A673 (cell line): ENCODE data around the gene BTBD18. TPM values are rescaled to one million over a fixed set of nuclear protein-coding genes. Genes with fewer than 3 reads are reported as not detected.
"Not testable (repeated sequence)": the region's sequence is repeated elsewhere in the genome, so short reads cannot be mapped to it uniquely, and the experiment has no call there.

Experiments
- BruUV-seq: library from RNA; stranded (reverse); fragments of 400-500 nt; replicated peaks from 2 replicates; lab custom pipeline; 2021; lab: Mats Ljungman, UMichigan
- CTCF ChIA-PET: fragments of 300-600 bp; sonication (Branson Sonifier 250); formaldehyde crosslinking; loops from one replicate; lab custom pipeline; 2022; ENCODE audit warnings: antibody characterized with exemption; lab: Charles Lee
- POLR2A ChIA-PET: fragments of 300-600 bp; sonication (Branson Sonifier 250); formaldehyde crosslinking; loops from one replicate; lab custom pipeline; 2022; ENCODE audit warnings: antibody characterized with exemption; ENCODE audit not compliant: low non-redundant PET; lab: Charles Lee
- DNase-seq: peaks from one replicate; pipeline ENCODE4 v3.0.0-alpha.2; 2015; ENCODE audit warnings: low spot score
- H3K27ac ChIP-seq: fragments of 200-600 bp; sonication (generic); 2 replicates; pipeline ENCODE4 v1.5.1; 2016; ENCODE audit warnings: mixed run types, low read depth, mild to moderate bottlenecking, mixed read lengths, antibody characterized with exemption, low read length; ENCODE audit not compliant: poor library complexity, severe bottlenecking
- H3K27me3 ChIP-seq: fragments of 200-600 bp; sonication (generic); replicated peaks from 2 replicates; pipeline ENCODE4 v1.6.1; 2017; ENCODE audit warnings: mixed run types, low read depth, mild to moderate bottlenecking, mixed read lengths, antibody characterized with exemption, low read length; ENCODE audit not compliant: insufficient read depth, poor library complexity
- H3K36me3 ChIP-seq: fragments of 200-600 bp; sonication (generic); 2 replicates; pipeline ENCODE4 v1.6.1; 2016; ENCODE audit warnings: mixed run types, mild to moderate bottlenecking, mixed read lengths, antibody characterized with exemption, low read length; ENCODE audit not compliant: insufficient read depth, poor library complexity, severe bottlenecking
- H3K4me1 ChIP-seq: fragments of 200-600 bp; sonication (generic); 2 replicates; pipeline ENCODE4 v1.6.1; 2017; ENCODE audit warnings: mixed run types, mild to moderate bottlenecking, mixed read lengths, antibody characterized with exemption, low read length; ENCODE audit not compliant: insufficient read depth, poor library complexity, severe bottlenecking
- H3K4me3 ChIP-seq: fragments of 200-600 bp; sonication (generic); 2 replicates; pipeline ENCODE4 v1.5.1; 2016; ENCODE audit warnings: low read depth, mixed run types, mild to moderate bottlenecking, mixed read lengths, low read length; ENCODE audit not compliant: poor library complexity, severe bottlenecking
- H3K9me3 ChIP-seq: fragments of 200-600 bp; sonication (generic); 2 replicates; pipeline ENCODE4 v1.6.1; 2016; ENCODE audit warnings: mixed run types, low read depth, mild to moderate bottlenecking, mixed read lengths, antibody characterized with exemption, low read length; ENCODE audit not compliant: poor library complexity, severe bottlenecking
- EZH2 ChIP-seq: fragments of 200-600 bp; sonication (generic); IDR thresholded peaks from 2 replicates; pipeline ENCODE4 v1.6.1; 2017; ENCODE audit warnings: borderline replicate concordance, low read depth, mild to moderate bottlenecking, mixed read lengths, antibody characterized with exemption, low read length; ENCODE audit not compliant: poor library complexity, severe bottlenecking
- intact Hi-C: fragments of 100-400 bp; cut with micrococcal nuclease; formaldehyde crosslinking; loops from one replicate; pipeline ENCODE4 v1.10.0; 2022; ENCODE audit not compliant: unreplicated experiment
- total RNA-seq: library from RNA; stranded (reverse); gene quantifications from 2 replicates; pipeline ENCODE4 v1.2.3, GENCODE V29; 2021
- TF ChIP-seq, protein P1 (sequence below): fragments of 300-800, 200-600 bp; sonication (generic); conservative IDR thresholded peaks from 2 replicates; pipeline ENCODE4 v1.5.1; 2017; ENCODE audit warnings: low read depth, mild to moderate bottlenecking, antibody characterized with exemption, low read length, moderate library complexity, mixed read lengths

BTBD18 gene
- total RNA-seq, 1 experiment from 2014 or later: not detected

DNA sequence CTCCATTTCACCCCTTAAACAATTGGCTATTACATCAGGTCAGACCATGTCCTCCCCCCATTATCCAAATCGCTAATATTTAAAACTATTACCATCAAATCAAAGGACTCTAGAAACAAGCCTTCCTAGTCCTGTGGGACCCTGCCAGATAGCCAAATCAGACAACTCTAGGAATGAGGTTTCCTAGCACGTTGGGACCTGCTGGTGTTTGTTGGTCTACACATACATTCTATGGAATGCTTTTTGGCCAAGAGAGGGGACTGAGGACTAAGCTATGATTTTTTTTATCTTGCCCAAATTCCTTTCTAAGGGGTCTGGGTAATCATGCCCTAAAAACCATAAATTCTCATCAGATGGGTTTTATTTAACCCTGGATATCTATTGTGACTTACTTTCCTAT, 24.4 kb downstream of the BTBD18 start:
- POLR2A ChIA-PET: no interaction called here
- CTCF ChIA-PET: no interaction called here
- TF ChIP-seq, protein P1, sequence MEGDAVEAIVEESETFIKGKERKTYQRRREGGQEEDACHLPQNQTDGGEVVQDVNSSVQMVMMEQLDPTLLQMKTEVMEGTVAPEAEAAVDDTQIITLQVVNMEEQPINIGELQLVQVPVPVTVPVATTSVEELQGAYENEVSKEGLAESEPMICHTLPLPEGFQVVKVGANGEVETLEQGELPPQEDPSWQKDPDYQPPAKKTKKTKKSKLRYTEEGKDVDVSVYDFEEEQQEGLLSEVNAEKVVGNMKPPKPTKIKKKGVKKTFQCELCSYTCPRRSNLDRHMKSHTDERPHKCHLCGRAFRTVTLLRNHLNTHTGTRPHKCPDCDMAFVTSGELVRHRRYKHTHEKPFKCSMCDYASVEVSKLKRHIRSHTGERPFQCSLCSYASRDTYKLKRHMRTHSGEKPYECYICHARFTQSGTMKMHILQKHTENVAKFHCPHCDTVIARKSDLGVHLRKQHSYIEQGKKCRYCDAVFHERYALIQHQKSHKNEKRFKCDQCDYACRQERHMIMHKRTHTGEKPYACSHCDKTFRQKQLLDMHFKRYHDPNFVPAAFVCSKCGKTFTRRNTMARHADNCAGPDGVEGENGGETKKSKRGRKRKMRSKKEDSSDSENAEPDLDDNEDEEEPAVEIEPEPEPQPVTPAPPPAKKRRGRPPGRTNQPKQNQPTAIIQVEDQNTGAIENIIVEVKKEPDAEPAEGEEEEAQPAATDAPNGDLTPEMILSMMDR: no peak
- no peak for TF ChIP-seq EZH2
- H3K27me3 ChIP-seq: no peaks in the 10 kb centered on the region
- H3K9me3 ChIP-seq: no peaks in the 10 kb centered on the region
- no peak overlapping the region for H3K4me3 ChIP-seq
- intact Hi-C loops: no loop called here
- BruUV-seq: no TSS peak
- no peaks in the 10 kb centered on the region for H3K4me1 ChIP-seq
- DNase-seq: no peak
- peaks cover 6% of the 10 kb centered on the region for H3K36me3 ChIP-seq
- H3K27ac ChIP-seq: no peak overlapping the region

DNA sequence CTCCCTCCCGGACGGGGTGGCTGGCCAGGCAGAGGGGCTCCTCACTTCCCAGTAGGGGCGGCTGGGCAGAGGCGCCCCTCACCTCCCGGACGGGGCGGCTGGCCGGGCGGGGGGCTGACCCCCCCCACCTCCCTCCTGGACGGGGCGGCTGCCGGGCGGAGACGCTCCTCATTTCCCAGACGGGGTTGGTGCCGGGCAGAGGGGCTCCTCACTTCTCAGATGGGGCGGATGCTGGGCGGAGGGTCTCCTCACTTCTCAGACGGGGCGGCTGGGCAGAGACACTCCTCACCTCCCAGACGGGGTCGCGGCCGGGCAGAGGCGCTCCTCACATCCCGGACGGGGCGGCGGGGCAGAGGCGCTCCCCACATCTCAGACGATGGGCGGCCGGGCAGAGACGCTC, 34.9 kb downstream of the BTBD18 start:
- peaks cover 20% of the 10 kb centered on the region for H3K36me3 ChIP-seq
- CTCF ChIA-PET, H3K4me3 ChIP-seq, BruUV-seq, DNase-seq, H3K9me3 ChIP-seq, intact Hi-C loops, POLR2A ChIA-PET, H3K27me3 ChIP-seq, H3K27ac ChIP-seq: not testable (repeated sequence)
- peaks cover 17% of the 10 kb centered on the region for H3K4me1 ChIP-seq

DNA sequence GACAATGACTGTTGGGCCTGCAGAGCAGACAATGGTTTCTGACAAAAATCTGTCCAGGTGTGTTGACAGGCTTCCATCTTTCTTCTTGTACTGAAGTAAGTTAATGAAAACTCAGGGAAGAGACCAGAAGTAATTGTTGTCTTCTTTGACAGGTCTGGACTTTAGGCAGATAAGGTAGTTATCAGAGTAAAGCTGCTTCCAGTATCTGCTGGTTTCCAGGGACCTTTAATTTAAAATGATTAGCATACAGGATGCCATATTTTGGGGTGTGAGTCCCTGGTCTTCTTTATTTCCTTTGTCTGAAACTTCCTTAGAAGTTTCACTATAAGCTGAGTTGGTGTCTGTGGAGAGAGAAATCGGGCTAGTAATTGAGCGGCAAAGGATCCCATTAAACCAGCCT, 37.8 kb downstream of the BTBD18 start:
- no peaks in the 10 kb centered on the region for H3K27me3 ChIP-seq
- POLR2A ChIA-PET: no interaction called here
- DNase-seq: no peak
- no peaks in the 10 kb centered on the region for H3K9me3 ChIP-seq
- intact Hi-C loops: loop anchor here (5.0 kb wide), 1 partner anchor 47 kb away; the partner anchor contains the start of gene ZDHHC5
- H3K4me3 ChIP-seq: peak overlapping the region; percentile 73
- TF ChIP-seq, protein P1: no peak
- no peak for TF ChIP-seq EZH2
- H3K27ac ChIP-seq: peak overlapping the region; percentile 90
- CTCF ChIA-PET: no interaction called here
- H3K4me1 ChIP-seq: peaks cover 22% of the 10 kb centered on the region
- BruUV-seq: no TSS peak
- no peaks in the 10 kb centered on the region for H3K36me3 ChIP-seq
